Measurements from ENCODE around the gene RSRP1.
"Not testable (repeated sequence)": the region's sequence is repeated elsewhere in the genome, so short reads cannot be mapped to it uniquely, and the experiment has no call there.

The RSRP1 gene

GRCh38 chr1:25243907-25244306, 3.3 kb downstream of the RSRP1 start:
- H3K27me3 ChIP-seq (ENCODE audit: insufficient read depth, low read depth) = no peaks in the 10 kb centered on the region
- no peak overlapping the region for H3K4me2 ChIP-seq
- peaks cover 16% of the 10 kb centered on the region; the same call in 1 of the 2 replicates for H4K20me1 ChIP-seq (ENCODE audit: insufficient read depth)
- H3K4me3 ChIP-seq (IDR thresholded peaks at IDR 0.05; ENCODE audit: insufficient read depth, low read depth, low read length) = no peak overlapping the region
- H2AFZ ChIP-seq (ENCODE audit: low read depth) = no peak overlapping the region
- no peak overlapping the region for H3K27ac ChIP-seq
- no peak overlapping the region for H3K9ac ChIP-seq
- TF ChIP-seq CTCF (conservative IDR thresholded peaks at IDR 0.05; ENCODE audit: low read depth, low read length) = no peak
- peaks cover 52% of the 10 kb centered on the region for H3K79me2 ChIP-seq (ENCODE audit: insufficient read depth, low read depth)
- peaks cover 62% of the 10 kb centered on the region for H3K4me1 ChIP-seq (ENCODE audit: low read depth, poor library complexity, severe bottlenecking)
- H3K36me3 ChIP-seq (ENCODE audit: insufficient read depth) = peaks cover 36% of the 10 kb centered on the region

DNA sequence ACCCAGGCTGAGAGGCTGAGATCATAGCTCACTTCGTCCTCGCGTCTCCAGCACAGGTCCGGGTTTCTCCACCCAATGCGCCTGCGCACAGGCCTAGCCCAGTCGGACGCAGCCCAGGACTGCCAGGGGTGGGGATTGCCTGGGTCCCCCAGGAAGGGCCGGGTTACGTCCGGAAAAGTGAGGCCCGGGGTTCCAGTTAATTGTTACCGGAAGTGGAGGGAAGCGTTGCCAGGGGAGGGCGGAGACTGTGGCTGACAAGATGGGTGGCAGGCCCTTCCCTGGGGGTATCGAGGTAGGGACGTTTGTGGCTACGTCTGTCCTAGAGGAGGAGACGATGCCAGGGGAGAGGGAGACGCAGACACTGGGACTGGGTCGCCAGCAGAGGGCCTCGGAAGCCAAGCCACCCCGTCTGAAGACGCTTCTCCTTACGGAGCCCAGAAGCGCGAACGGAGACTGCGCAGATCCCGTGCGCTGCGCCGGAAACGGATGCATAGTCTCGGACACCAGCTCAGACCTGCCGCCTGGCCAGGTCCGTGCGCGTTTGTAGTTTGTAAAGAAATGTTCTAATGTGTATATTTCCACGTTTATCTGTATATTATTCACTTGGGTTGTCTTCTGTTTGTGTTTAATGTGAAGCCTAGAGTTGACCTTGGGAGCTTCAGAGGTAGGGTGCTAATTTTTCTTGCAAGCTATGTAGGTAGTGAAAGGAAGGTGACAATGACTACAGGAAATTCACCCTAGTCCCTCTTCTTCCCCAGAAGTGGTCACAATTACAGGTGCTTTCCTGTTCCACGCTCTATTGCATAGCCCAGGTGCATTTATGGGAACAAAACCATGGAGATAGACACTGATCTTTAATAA, 7.3 kb downstream of the RSRP1 start:
- Histone ChIP-seq H3K27me3 (ENCODE audit: insufficient read depth, low read depth) (no peaks in the 10 kb centered on the region), H4K20me1 (ENCODE audit: insufficient read depth) (no peaks in the 10 kb centered on the region), H3K79me2 (ENCODE audit: insufficient read depth, low read depth) (peaks cover 33% of the 10 kb centered on the region), H3K4me1 (ENCODE audit: low read depth, poor library complexity, severe bottlenecking) (peaks cover 82% of the 10 kb centered on the region), H3K4me2 (peak overlapping the region; percentile 98), H3K27ac (peak overlapping the region; percentile 74), H3K4me3 (IDR thresholded peaks at IDR 0.05; ENCODE audit: insufficient read depth, low read depth, low read length) (no peak overlapping the region), H3K9ac (peak overlapping the region; percentile 44), H3K36me3 (ENCODE audit: insufficient read depth) (peaks cover 25% of the 10 kb centered on the region), H2AFZ (ENCODE audit: low read depth) (peak overlapping the region; percentile 53; the same call in 1 of the 2 replicates)
- peak; percentile 31; the same call in 1 of the 2 replicates for TF ChIP-seq CTCF (conservative IDR thresholded peaks at IDR 0.05; ENCODE audit: low read depth, low read length)

GRCh38 chr1:25238046-25238445, 9.2 kb downstream of the RSRP1 start:
- TF ChIP-seq CTCF (conservative IDR thresholded peaks at IDR 0.05; ENCODE audit: low read depth, low read length) = no peak
- no peak overlapping the region for H3K4me3 ChIP-seq (IDR thresholded peaks at IDR 0.05; ENCODE audit: insufficient read depth, low read depth, low read length)

DNA sequence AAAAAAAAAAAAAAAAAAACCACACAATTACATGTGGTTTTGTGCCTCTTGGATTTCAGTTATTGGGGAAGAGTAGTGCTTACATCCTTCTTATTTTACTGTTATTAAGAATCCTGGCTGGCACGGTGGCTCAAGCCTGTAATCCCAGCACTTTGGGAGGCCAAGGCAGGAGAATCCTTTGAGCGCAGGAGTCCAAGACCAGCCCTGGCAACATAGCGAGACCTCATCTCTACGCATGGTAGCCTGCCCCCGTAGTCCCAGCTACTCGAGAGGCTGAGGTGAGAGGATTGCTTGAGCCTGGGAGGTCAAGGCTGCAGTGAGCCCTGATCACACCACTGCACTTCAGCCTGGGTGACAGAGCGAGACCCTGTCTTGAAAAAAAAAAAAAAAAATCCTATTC, 11.0 kb downstream of the RSRP1 start:
- Histone ChIP-seq H3K79me2 (ENCODE audit: insufficient read depth, low read depth) (peaks cover 26% of the 10 kb centered on the region; the same call in 1 of the 2 replicates), H3K27ac (peak overlapping the region; percentile 86), H2AFZ (ENCODE audit: low read depth) (peak overlapping the region; percentile 47; the same call in 1 of the 2 replicates), H3K4me1 (ENCODE audit: low read depth, poor library complexity, severe bottlenecking) (peaks cover 63% of the 10 kb centered on the region), H3K9ac (peak overlapping the region; percentile 37; the same call in 1 of the 2 replicates), H3K4me2 (peak overlapping the region; percentile 98)
- H3K36me3 ChIP-seq (ENCODE audit: insufficient read depth); H3K27me3 ChIP-seq (ENCODE audit: insufficient read depth, low read depth); H3K4me3 ChIP-seq (IDR thresholded peaks at IDR 0.05; ENCODE audit: insufficient read depth, low read depth, low read length); H4K20me1 ChIP-seq (ENCODE audit: insufficient read depth): not testable (repeated sequence)

More at GRCh38 chr1:25238046-25238445, 9.2 kb downstream of the RSRP1 start:
- no peak overlapping the region for H2AFZ ChIP-seq (ENCODE audit: low read depth)
- no peaks in the 10 kb centered on the region for H4K20me1 ChIP-seq (ENCODE audit: insufficient read depth)
- H3K36me3 ChIP-seq (ENCODE audit: insufficient read depth) = peaks cover 11% of the 10 kb centered on the region; the same call in 1 of the 2 replicates
- H3K4me1 ChIP-seq (ENCODE audit: low read depth, poor library complexity, severe bottlenecking) = peaks cover 76% of the 10 kb centered on the region
- H3K4me2 ChIP-seq = peak overlapping the region; percentile 98
- no peaks in the 10 kb centered on the region for H3K27me3 ChIP-seq (ENCODE audit: insufficient read depth, low read depth)
- H3K27ac ChIP-seq = peak overlapping the region; percentile 86; the same call in 1 of the 2 replicates
- no peak overlapping the region for H3K9ac ChIP-seq
- H3K79me2 ChIP-seq (ENCODE audit: insufficient read depth, low read depth) = peaks cover 21% of the 10 kb centered on the region; the same call in 1 of the 2 replicates

DNA sequence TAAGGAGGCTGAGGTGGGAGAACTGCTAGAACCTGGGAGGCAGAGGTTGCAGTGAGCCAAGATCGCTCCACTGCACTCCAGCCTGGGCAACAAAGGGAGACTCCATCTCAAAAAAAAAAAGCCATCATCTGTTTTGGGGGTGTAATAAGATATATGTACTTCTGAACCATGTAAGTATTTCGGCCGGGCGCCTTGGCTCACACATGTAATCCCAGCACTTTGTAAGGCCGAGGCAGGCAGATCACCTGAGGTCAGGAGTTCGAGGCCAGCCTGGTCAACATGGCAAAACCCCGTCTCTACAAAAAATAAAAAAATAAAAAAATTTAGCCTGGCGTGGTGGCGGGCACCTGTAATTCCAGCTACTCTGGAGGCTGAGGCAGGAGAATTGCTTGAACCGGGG, 11.8 kb downstream of the RSRP1 start:
- H3K36me3 ChIP-seq (ENCODE audit: insufficient read depth); H3K4me3 ChIP-seq (IDR thresholded peaks at IDR 0.05; ENCODE audit: insufficient read depth, low read depth, low read length); H4K20me1 ChIP-seq (ENCODE audit: insufficient read depth); H3K27ac ChIP-seq; H3K27me3 ChIP-seq (ENCODE audit: insufficient read depth, low read depth); H3K9ac ChIP-seq; H2AFZ ChIP-seq (ENCODE audit: low read depth); H3K4me2 ChIP-seq: not testable (repeated sequence)
- peaks cover 63% of the 10 kb centered on the region for H3K4me1 ChIP-seq (ENCODE audit: low read depth, poor library complexity, severe bottlenecking)
- peaks cover 33% of the 10 kb centered on the region; the same call in 1 of the 2 replicates for H3K79me2 ChIP-seq (ENCODE audit: insufficient read depth, low read depth)

Measured in KMS-11 (cell line).